ENCODE measurements around the gene WBP1L.

The WBP1L gene

GRCh38 chr10:102856758-102857424 is 113.1 kb downstream of the WBP1L start:
- Histone ChIP-seq H3K27ac (ENCODE audit: low read depth, low read length) (no peak overlapping the region), H3K36me3 (ENCODE audit: insufficient read depth, low read length) (no peaks in the 10 kb centered on the region), H3K9me3 (ENCODE audit: low read length) (no peaks in the 10 kb centered on the region)

GRCh38 chr10:102859911-102860310 is 116.2 kb downstream of the WBP1L start:
- no peak overlapping the region for H3K4me3 ChIP-seq (ENCODE audit: low read depth in 1 of 2, low read length in 2 of 2)
- H3K4me1 ChIP-seq (ENCODE audit: insufficient read depth, low read length), result peaks cover 9% of the 10 kb centered on the region
- H3K9ac ChIP-seq (ENCODE audit: low read length), result no peak overlapping the region
- H3K27me3 ChIP-seq (ENCODE audit: control insufficient read depth in 1 of 2, insufficient read depth in 2 of 2, low read length in 2 of 2), result no peaks in the 10 kb centered on the region
- H3K27ac ChIP-seq (ENCODE audit: low read depth, low read length), result no peak overlapping the region
- peaks cover 9% of the 10 kb centered on the region for H3K36me3 ChIP-seq (ENCODE audit: insufficient read depth, low read length)
- no peaks in the 10 kb centered on the region for H3K9me3 ChIP-seq (ENCODE audit: low read length)

More at GRCh38 chr10:102856758-102857424, 113.1 kb downstream of the WBP1L start:
- no peak overlapping the region for H3K9ac ChIP-seq (ENCODE audit: low read length)
- no peaks in the 10 kb centered on the region for H3K27me3 ChIP-seq (ENCODE audit: control insufficient read depth in 1 of 2, insufficient read depth in 2 of 2, low read length in 2 of 2)
- H3K4me3 ChIP-seq (ENCODE audit: low read depth in 1 of 2, low read length in 2 of 2), result no peak overlapping the region
- H3K4me1 ChIP-seq (ENCODE audit: insufficient read depth, low read length), result peaks cover 9% of the 10 kb centered on the region

GRCh38 chr10:102863660-102864059 is 119.9 kb downstream of the WBP1L start:
- peaks cover 9% of the 10 kb centered on the region for H3K36me3 ChIP-seq (ENCODE audit: insufficient read depth, low read length)
- no peaks in the 10 kb centered on the region for H3K4me1 ChIP-seq (ENCODE audit: insufficient read depth, low read length)
- H3K9ac ChIP-seq (ENCODE audit: low read length), result no peak overlapping the region
- no peaks in the 10 kb centered on the region for H3K9me3 ChIP-seq (ENCODE audit: low read length)
- H3K4me3 ChIP-seq (ENCODE audit: low read depth in 1 of 2, low read length in 2 of 2), result no peak overlapping the region
- H3K27me3 ChIP-seq (ENCODE audit: control insufficient read depth in 1 of 2, insufficient read depth in 2 of 2, low read length in 2 of 2), result no peaks in the 10 kb centered on the region
- H3K27ac ChIP-seq (ENCODE audit: low read depth, low read length), result no peak overlapping the region

GRCh38 chr10:102865620-102866019 is 121.9 kb downstream of the WBP1L start:
- no peak overlapping the region for H3K27ac ChIP-seq (ENCODE audit: low read depth, low read length)
- H3K9me3 ChIP-seq (ENCODE audit: low read length), result no peaks in the 10 kb centered on the region
- no peak overlapping the region for H3K4me3 ChIP-seq (ENCODE audit: low read depth in 1 of 2, low read length in 2 of 2)
- no peaks in the 10 kb centered on the region for H3K4me1 ChIP-seq (ENCODE audit: insufficient read depth, low read length)
- H3K9ac ChIP-seq (ENCODE audit: low read length), result no peak overlapping the region
- H3K36me3 ChIP-seq (ENCODE audit: insufficient read depth, low read length), result peaks cover 9% of the 10 kb centered on the region
- no peaks in the 10 kb centered on the region for H3K27me3 ChIP-seq (ENCODE audit: control insufficient read depth in 1 of 2, insufficient read depth in 2 of 2, low read length in 2 of 2)

Data from muscle layer of colon (tissue), 2 donors.